Activated B cell treated with CpG ODN at 0.5 μM for 24 hours (primary cell): Measurements from ENCODE around the gene IPP. TPM values are rescaled to one million over a fixed set of nuclear protein-coding genes. Genes with fewer than 3 reads are reported as not detected.
A peak's percentile ranks its signal among the peaks of the same experiment; 100 is the strongest.
"Not testable (repeated sequence)": the region's sequence is repeated elsewhere in the genome, so short reads cannot be mapped to it uniquely, and the experiment has no call there.

Experiments used
- ATAC-seq: fragments of 200-7000 bp; cut with Tn5 transposase; one replicate; pipeline ENCODE4 v1.10.0; 2021; ENCODE audit warnings: low read depth, mild to moderate bottlenecking, moderate library complexity
- CTCF ChIA-PET: fragments of 350-600 bp; sonication (Branson Sonifier 250); formaldehyde crosslinking; loops from one replicate; lab custom pipeline; 2021; ENCODE audit warnings: antibody characterized with exemption; lab: Charles Lee
- POLR2A ChIA-PET: fragments of 350-600 bp; sonication (Branson Sonifier 250); formaldehyde crosslinking; loops from one replicate; lab custom pipeline; 2021; ENCODE audit warnings: antibody characterized with exemption; lab: Charles Lee
- DNase-seq: peaks from one replicate; pipeline ENCODE4 v3.0.0; 2022
- H3K27ac Mint-ChIP-seq: one replicate; pipeline ENCODE4 v1.8.0; 2020; ENCODE audit warnings: mixed read lengths
- H3K27me3 Mint-ChIP-seq: one replicate; pipeline ENCODE4 v1.8.0; 2021; ENCODE audit warnings: mixed read lengths
- H3K36me3 Mint-ChIP-seq: one replicate; pipeline ENCODE4 v1.8.0; 2021; ENCODE audit warnings: low read depth, mixed read lengths
- H3K4me1 Mint-ChIP-seq: one replicate; pipeline ENCODE4 v1.8.0; 2021; ENCODE audit warnings: mixed read lengths
- H3K4me3 Mint-ChIP-seq: one replicate; pipeline ENCODE4 v1.8.0; 2020; ENCODE audit warnings: mild to moderate bottlenecking, mixed read lengths
- H3K9me3 Mint-ChIP-seq: one replicate; pipeline ENCODE4 v1.8.0; 2020; ENCODE audit warnings: mixed read lengths
- intact Hi-C: fragments of 100-400 bp; cut with micrococcal nuclease; formaldehyde crosslinking; loops from one replicate; pipeline ENCODE4 v1.15.1; 2024
- total RNA-seq: library from RNA; stranded (reverse); gene quantifications from 2 replicates; pipeline ENCODE4 v1.2.3, GENCODE V29; 2022
- TF ChIP-seq, protein P1 (sequence below): fragments of 200-600 bp; IDR thresholded peaks from one replicate; pipeline ENCODE4 v1.8.0; 2022; ENCODE audit warnings: antibody characterized with exemption, mild to moderate bottlenecking

Gene IPP
- total RNA-seq, 1 donor from 2014 or later = 11.4 TPM

DNA sequence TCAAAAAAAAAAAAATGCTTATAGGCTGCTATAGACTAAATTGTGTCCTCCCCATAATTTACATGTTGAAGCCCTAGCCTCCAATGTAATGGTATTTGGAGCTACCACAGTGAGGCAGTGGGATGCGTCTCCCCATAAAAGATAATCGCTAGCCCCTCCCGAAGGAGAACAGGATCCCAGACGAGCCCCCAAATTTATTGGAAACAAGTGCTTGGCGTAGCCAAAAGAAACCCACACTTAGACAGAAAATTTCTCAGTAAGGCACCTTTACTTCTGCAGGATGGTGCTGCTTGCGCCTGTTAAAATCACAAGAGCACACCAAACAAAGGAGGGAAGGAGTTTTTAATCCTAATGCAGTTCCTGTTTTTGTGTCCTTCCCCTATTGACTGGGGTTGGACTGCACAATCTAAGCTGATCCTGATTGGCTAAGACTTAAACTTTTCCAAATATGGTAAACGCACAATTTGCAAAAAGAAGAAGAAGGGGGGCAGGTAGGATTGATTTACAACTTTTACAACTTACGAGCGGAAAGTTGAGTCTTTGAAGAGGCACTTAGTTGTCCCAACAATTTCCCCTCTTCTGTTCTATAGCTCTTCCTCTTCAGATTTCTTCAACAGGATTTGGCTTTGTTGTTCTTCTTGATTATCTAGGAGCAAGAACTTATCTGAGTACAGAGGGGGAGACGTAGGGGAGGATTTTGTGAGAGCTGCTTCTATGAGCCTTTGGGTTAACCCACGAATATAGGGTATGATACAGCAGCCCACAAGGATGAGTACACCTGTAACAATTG is 3.0 kb upstream of the IPP start:
- Mint-ChIP-seq H3K27me3 (no peaks in the 10 kb centered on the region), H3K9me3 (peaks cover 2% of the 10 kb centered on the region), H3K27ac (no peak overlapping the region), H3K36me3 (peaks cover 3% of the 10 kb centered on the region), H3K4me3 (no peak overlapping the region), H3K4me1 (peaks cover 15% of the 10 kb centered on the region)
- ChIA-PET POLR2A (interaction anchor here (0.5 kb wide), 1 partner anchor 160 kb away, joined by 3 read pairs; no protein-coding TSS in a partner anchor), CTCF (interaction anchor here (1.5 kb wide), 1 partner anchor 67 kb away, joined by 4 read pairs; the partner anchor contains the start of gene GPBP1L1)
- no peak for ATAC-seq
- TF ChIP-seq, protein P1, sequence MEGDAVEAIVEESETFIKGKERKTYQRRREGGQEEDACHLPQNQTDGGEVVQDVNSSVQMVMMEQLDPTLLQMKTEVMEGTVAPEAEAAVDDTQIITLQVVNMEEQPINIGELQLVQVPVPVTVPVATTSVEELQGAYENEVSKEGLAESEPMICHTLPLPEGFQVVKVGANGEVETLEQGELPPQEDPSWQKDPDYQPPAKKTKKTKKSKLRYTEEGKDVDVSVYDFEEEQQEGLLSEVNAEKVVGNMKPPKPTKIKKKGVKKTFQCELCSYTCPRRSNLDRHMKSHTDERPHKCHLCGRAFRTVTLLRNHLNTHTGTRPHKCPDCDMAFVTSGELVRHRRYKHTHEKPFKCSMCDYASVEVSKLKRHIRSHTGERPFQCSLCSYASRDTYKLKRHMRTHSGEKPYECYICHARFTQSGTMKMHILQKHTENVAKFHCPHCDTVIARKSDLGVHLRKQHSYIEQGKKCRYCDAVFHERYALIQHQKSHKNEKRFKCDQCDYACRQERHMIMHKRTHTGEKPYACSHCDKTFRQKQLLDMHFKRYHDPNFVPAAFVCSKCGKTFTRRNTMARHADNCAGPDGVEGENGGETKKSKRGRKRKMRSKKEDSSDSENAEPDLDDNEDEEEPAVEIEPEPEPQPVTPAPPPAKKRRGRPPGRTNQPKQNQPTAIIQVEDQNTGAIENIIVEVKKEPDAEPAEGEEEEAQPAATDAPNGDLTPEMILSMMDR = no peak
- DNase-seq = no peak
- intact Hi-C loops = loop anchor here (5.0 kb wide), 2 partner anchors 741 to 1081 kb away; partner anchors contain the start of genes ARMH1, HECTD3, TMEM53 and UROD

DNA sequence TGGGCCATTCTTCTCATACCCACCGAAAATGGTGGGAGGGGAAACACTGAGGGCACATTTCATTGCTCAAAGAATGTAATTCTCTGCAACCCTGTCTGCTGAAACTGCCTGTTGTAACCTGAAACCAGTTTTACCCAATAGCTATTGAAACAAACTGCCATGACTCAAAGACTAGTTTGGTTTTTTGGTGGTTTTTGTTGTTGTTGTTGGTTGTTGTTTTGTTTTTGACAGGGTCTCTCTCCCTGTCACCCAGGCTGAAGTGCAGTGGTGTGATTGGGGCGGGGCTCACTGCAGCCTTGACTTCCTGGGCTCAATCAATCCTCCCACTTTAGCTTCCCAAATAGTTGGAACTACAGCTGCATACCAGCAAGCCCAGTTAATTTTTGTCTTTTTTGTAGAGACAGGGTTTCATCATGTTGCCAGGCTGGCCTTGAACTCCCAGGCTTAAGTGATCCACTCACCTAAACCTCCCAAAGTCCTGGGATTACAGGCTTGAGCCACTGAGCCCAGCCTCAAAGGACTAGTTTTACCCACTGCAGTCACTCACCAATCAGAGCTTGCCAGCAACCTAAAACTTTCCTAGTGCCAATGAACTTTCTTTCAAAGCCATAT is 2.1 kb upstream of the IPP start:
- Mint-ChIP-seq H3K36me3 (peaks cover 3% of the 10 kb centered on the region), H3K27me3 (no peaks in the 10 kb centered on the region), H3K4me1 (peaks cover 17% of the 10 kb centered on the region), H3K27ac (no peak overlapping the region), H3K9me3 (peaks cover 2% of the 10 kb centered on the region), H3K4me3 (no peak overlapping the region)
- DNase-seq = no peak
- intact Hi-C loops = loop anchor here (5.0 kb wide), 2 partner anchors 740 to 1080 kb away; partner anchors contain the start of genes ARMH1, HECTD3, TMEM53 and UROD
- ChIA-PET POLR2A (interaction anchor here (2.1 kb wide), 1 partner anchor 17 kb away, joined by 11 read pairs; no protein-coding TSS in a partner anchor), CTCF (interaction anchor here (1.5 kb wide), 1 partner anchor 67 kb away, joined by 4 read pairs; the partner anchor contains the start of gene GPBP1L1)
- ATAC-seq = no peak
- TF ChIP-seq, protein P1 = no peak

DNA sequence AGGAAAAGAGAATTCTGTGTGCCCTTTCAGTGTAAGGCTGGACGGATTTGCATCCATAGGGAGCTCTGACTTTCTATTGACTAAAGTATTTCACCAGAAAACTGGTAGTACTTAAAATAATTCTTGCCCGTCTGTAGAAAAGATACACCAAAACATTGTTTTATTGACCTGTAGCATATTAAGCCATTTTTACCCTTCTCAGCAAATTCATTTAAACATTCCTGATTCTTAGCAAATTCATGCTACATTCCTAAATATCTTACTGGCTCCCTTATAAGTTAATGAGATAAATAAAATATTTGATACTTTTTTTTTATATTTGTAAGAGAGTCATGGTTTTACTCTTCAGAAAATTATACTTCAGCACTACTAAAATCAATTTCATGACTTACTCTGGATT is 1.6 kb upstream of the IPP start:
- POLR2A ChIA-PET = interaction anchor here (2.1 kb wide), 1 partner anchor 17 kb away, joined by 11 read pairs; no protein-coding TSS in a partner anchor
- no peak overlapping the region for H3K4me3 Mint-ChIP-seq
- no peak for ATAC-seq

DNA sequence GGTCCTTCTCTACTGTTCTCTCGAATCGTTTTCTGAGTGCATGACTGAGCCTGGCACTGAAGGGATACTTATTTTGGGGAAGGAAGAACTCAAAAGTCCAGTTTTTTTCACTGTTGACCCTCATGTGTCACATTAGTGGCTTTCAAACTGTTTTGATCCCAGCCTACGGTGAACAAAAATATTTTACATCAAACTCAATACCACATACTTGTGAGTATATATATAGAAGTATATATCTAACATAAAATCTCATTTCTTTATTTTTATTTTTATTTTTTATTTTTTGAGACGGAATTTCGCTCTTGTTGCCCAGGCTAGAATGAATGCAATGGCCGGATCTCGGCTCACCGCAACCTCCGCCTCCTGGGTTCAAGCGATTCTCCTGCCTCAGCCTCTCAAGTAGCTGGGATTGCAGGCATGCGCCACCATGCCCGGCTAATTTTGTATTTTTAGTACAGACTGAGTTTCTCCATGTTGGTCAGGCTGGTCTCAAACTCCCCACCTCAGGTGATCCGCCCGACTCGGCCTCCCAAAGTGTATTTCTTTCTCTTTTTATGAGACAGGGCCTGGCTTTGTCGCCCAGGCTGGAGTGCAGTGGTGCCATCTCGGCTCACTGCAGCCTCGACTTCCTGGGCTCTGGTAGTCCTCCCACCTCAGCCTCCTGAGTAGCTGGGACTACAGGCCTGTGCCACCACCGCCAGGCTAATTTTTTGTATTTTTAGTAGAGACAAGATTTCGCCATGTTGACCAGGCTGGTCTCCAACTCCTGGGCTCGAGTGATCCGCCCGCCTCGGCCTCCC is 786 bp upstream of the IPP start:
- ATAC-seq, DNase-seq, H3K36me3 Mint-ChIP-seq, H3K9me3 Mint-ChIP-seq, H3K27me3 Mint-ChIP-seq: not testable (repeated sequence)
- Mint-ChIP-seq H3K27ac (peak overlapping the region; percentile 99), H3K4me3 (peak overlapping the region; percentile 93), H3K4me1 (peaks cover 17% of the 10 kb centered on the region)
- POLR2A ChIA-PET = interaction anchor here (0.7 to 3.0 kb wide), 4 partner anchors 16 to 293 kb away, joined by 3 to 20 read pairs (median 8); partner anchors contain the start of gene GPBP1L1
- intact Hi-C loops = loop anchor here (2.0 to 5.0 kb wide), 3 partner anchors 52 to 1079 kb away; partner anchors contain the start of genes ARMH1, HECTD3, MAST2 and TMEM53
- CTCF ChIA-PET = interaction anchor here (1.5 kb wide), 1 partner anchor 65 kb away, joined by 4 read pairs; the partner anchor contains the start of gene GPBP1L1

More for the DNA sequence above, 1.6 kb upstream of the IPP start:
- DNase-seq = no peak
- TF ChIP-seq, protein P1 = no peak
- Mint-ChIP-seq H3K4me1 (peaks cover 17% of the 10 kb centered on the region), H3K9me3 (peaks cover 2% of the 10 kb centered on the region), H3K36me3 (peaks cover 3% of the 10 kb centered on the region), H3K27ac (peak overlapping the region; percentile 63), H3K27me3 (no peaks in the 10 kb centered on the region)
- CTCF ChIA-PET = interaction anchor here (1.5 kb wide), 1 partner anchor 66 kb away, joined by 4 read pairs; the partner anchor contains the start of gene GPBP1L1
- intact Hi-C loops = loop anchor here (5.0 kb wide), 2 partner anchors 740 to 1080 kb away; partner anchors contain the start of genes ARMH1, HECTD3, TMEM53 and UROD

DNA sequence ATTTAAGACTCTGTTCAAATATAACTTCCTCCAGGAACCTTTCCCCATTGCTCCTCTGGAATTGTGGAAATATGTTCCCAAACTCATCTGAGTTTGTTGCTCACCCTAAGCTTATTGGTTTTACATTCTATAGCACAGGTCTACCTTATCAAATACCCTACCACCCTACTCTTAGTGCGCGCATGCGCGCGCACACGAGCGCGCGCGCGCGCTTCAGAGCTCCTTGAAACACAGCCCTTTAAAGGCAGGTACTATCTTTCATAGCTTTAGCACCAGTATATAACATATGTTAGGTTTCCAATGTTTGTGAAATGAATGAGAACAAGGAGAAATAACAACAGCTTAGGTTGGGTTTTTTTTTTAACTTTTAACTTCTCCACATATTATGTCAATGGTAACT is 3.5 kb downstream of the IPP start:
- CTCF ChIA-PET = no interaction called here
- Mint-ChIP-seq H3K4me3 (no peak overlapping the region), H3K4me1 (peaks cover 17% of the 10 kb centered on the region), H3K27me3 (no peaks in the 10 kb centered on the region), H3K27ac (no peak overlapping the region), H3K36me3 (peaks cover 22% of the 10 kb centered on the region), H3K9me3 (no peaks in the 10 kb centered on the region)
- TF ChIP-seq, protein P1 = no peak
- intact Hi-C loops = no loop called here
- ATAC-seq (no peak), DNase-seq (no peak)
- POLR2A ChIA-PET = interaction anchor here (0.6 kb wide), 3 partner anchors 14 to 89 kb away, joined by 3 to 4 read pairs (median 3); no protein-coding TSS in a partner anchor

DNA sequence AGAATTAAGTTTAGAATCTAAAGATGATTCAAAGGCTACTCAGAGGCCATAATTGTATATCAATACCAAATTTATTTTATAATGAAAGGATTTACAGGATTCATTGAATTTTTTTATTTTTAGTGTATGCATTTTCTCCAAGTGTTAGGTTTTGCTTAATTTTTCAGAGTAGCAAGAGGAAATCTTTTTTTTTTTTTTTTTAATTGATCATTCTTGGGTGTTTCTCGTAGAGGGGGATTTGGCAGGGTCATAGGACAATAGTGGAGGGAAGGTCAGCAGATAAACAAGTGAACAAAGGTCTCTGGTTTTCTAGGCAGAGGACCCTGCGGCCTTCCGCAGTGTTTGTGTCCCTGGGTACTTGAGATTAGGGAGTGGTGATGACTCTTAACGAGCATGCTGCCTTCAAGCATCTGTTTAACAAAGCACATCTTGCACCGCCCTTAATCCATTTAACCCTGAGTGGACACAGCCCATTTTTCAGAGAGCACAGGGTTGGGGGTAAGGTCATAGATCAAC is 10.8 kb downstream of the IPP start:
- ATAC-seq = not testable (repeated sequence)

More for the DNA sequence above, 10.8 kb downstream of the IPP start:
- peaks cover 10% of the 10 kb centered on the region for H3K4me1 Mint-ChIP-seq
- CTCF ChIA-PET, POLR2A ChIA-PET, H3K9me3 Mint-ChIP-seq, H3K4me3 Mint-ChIP-seq, DNase-seq, H3K27ac Mint-ChIP-seq, intact Hi-C loops, H3K27me3 Mint-ChIP-seq: not testable (repeated sequence)
- peaks cover 29% of the 10 kb centered on the region for H3K36me3 Mint-ChIP-seq
